B cell (primary cell): ENCODE data around the gene NME9. TPM values are rescaled to one million over a fixed set of nuclear protein-coding genes. Genes with fewer than 3 reads are reported as not detected.

Experiments used
- ATAC-seq: fragments of 200-7000 bp; cut with Tn5 transposase; one replicate; pipeline ENCODE4 v1.10.0; 2021; ENCODE audit warnings: low read depth, mild to moderate bottlenecking, moderate number of reproducible peaks, moderate library complexity
- CTCF ChIA-PET: fragments of 350-600 bp; sonication (Branson Sonifier 250); formaldehyde crosslinking; loops from one replicate; lab custom pipeline; 2021; ENCODE audit warnings: antibody characterized with exemption, inconsistent platforms; lab: Charles Lee
- POLR2A ChIA-PET: fragments of 350-600 bp; sonication (Branson Sonifier 250); formaldehyde crosslinking; loops from one replicate; lab custom pipeline; 2021; ENCODE audit warnings: antibody characterized with exemption; lab: Charles Lee
- DNase-seq: peaks from one replicate; pipeline ENCODE4 v3.0.0; 2013
- H2AFZ ChIP-seq: 2 replicates; pipeline ENCODE4 v1.6.1; 2012; ENCODE audit warnings: mild to moderate bottlenecking, low read depth, low read length; ENCODE audit not compliant: insufficient read depth, poor library complexity, severe bottlenecking
- H3K27ac ChIP-seq, 2 donors: 1 replicate in 1 of 2; 2 replicates in 1 of 2; pipeline ENCODE4 v1.5.1; 2012 to 2013; ENCODE audit warnings: low read length in 2 of 2, mild to moderate bottlenecking in 2 of 2, moderate library complexity in 1 of 2
- H3K27me3 ChIP-seq, 4 experiments: fragments of 200-600 bp in 1 of 4; sonication (generic) in 1 of 4; replicated peaks in 1 of 4; 1 replicate in 2 of 4; 2 replicates in 2 of 4; pipeline versions ENCODE4 v1.6.1 to v1.7.0; 2013 to 2016; ENCODE audit warnings: low read length in 3 of 4, mild to moderate bottlenecking in 2 of 4, mixed read lengths in 1 of 4, moderate library complexity in 1 of 4; ENCODE audit not compliant: insufficient read depth in 4 of 4, control insufficient read depth in 3 of 4; ENCODE audit errors: control extremely low read depth in 1 of 4
- H3K36me3 ChIP-seq, 2 experiments: replicated peaks in 1 of 2; 1 replicate in 1 of 2; 2 replicates in 1 of 2; pipeline versions ENCODE4 v1.6.1 to v1.7.1; 2013; ENCODE audit warnings: low read length in 1 of 2; ENCODE audit not compliant: insufficient read depth in 2 of 2, control insufficient read depth in 1 of 2; ENCODE audit errors: control extremely low read depth in 1 of 2, extremely low read depth in 1 of 2
- H3K4me1 ChIP-seq, 2 donors: fragments of 200-600 bp in 1 of 2; sonication (generic) in 1 of 2; 1 replicate in 1 of 2; 2 replicates in 1 of 2; pipeline versions ENCODE4 v1.5.1 to v1.6.1; 2013 to 2017; ENCODE audit warnings: low read length in 2 of 2; ENCODE audit not compliant: control insufficient read depth in 2 of 2, insufficient read depth in 2 of 2
- H3K4me2 ChIP-seq: replicated peaks from 2 replicates; pipeline ENCODE3; 2012; ENCODE audit warnings: mild to moderate bottlenecking, low read depth, low read length; ENCODE audit not compliant: poor library complexity, severe bottlenecking
- H3K4me3 ChIP-seq, 5 experiments: fragments of 200-600 bp in 1 of 5; sonication (generic) in 1 of 5; 1 replicate in 3 of 5; 2 replicates in 2 of 5; pipeline versions ENCODE4 v1.5.1 to v1.7.0; 2011 to 2016; ENCODE audit warnings: low read length in 4 of 5, mild to moderate bottlenecking in 4 of 5, low read depth in 2 of 5, control low read depth in 1 of 5, moderate library complexity in 1 of 5; ENCODE audit not compliant: insufficient read depth in 1 of 5; ENCODE audit errors: control extremely low read depth in 1 of 5, extremely low read depth in 1 of 5
- H3K79me2 ChIP-seq: fragments of 200-600 bp; sonication (generic); one replicate; pipeline ENCODE4 v1.6.0; 2016; ENCODE audit warnings: low read length; ENCODE audit not compliant: control insufficient read depth, insufficient read depth
- H3K9ac ChIP-seq: fragments of 200-600 bp; sonication (generic); 2 replicates; pipeline ENCODE4 v1.6.1; 2017; ENCODE audit warnings: mild to moderate bottlenecking, low read length, moderate library complexity
- H3K9me3 ChIP-seq, 3 donors: one replicate each; pipeline versions ENCODE4 v1.6.1 to v1.7.1; 2013; ENCODE audit warnings: low read length in 2 of 3; ENCODE audit not compliant: control insufficient read depth in 2 of 3, insufficient read depth in 1 of 3; ENCODE audit errors: control extremely low read depth in 1 of 3
- H4K20me1 ChIP-seq: 2 replicates; pipeline ENCODE4 v1.6.0; 2012; ENCODE audit warnings: mild to moderate bottlenecking, low read length; ENCODE audit not compliant: insufficient read depth, control insufficient read depth, poor library complexity, severe bottlenecking
- H3K27ac Mint-ChIP-seq: one replicate; pipeline ENCODE4 v1.8.0; 2021; ENCODE audit warnings: mixed read lengths
- H3K27me3 Mint-ChIP-seq: one replicate; pipeline ENCODE4 v1.8.0; 2021; ENCODE audit warnings: mixed read lengths
- H3K4me1 Mint-ChIP-seq: one replicate; pipeline ENCODE4 v1.8.0; 2021; ENCODE audit warnings: mixed read lengths
- H3K4me3 Mint-ChIP-seq: one replicate; pipeline ENCODE4 v1.8.0; 2021; ENCODE audit warnings: mixed read lengths
- H3K9me3 Mint-ChIP-seq: one replicate; pipeline ENCODE4 v1.8.0; 2022; ENCODE audit warnings: mixed read lengths; ENCODE audit not compliant: insufficient read depth
- EZH2 ChIP-seq: IDR thresholded peaks from 2 replicates; pipeline ENCODE4 v1.6.1; 2012; ENCODE audit warnings: borderline replicate concordance, low read depth, mild to moderate bottlenecking, moderate library complexity, low read length; ENCODE audit not compliant: insufficient read depth, poor library complexity, severe bottlenecking
- WGBS: methylation state at CpG from one replicate; pipeline ENCODE4 v1.1.5; 2013; ENCODE audit warnings: missing lambda C conversion rate; ENCODE audit not compliant: insufficient coverage; 5-methylcytosine and 5-hydroxymethylcytosine counted together
- intact Hi-C: fragments of 100-400 bp; cut with micrococcal nuclease; formaldehyde crosslinking; loops from one replicate; pipeline ENCODE4 v1.10.0; 2022
- polyA plus RNA-seq: library from polyadenylated mRNA; depleted of rRNA; stranded (reverse); fragments of >200 nt; gene quantifications from 2 replicates; pipeline ENCODE4 v1.2.3, GENCODE V29; 2012
- total RNA-seq, 2 donors: library from RNA; stranded (reverse); fragments of 120-200 nt in 1 of 2; gene quantifications; 1 replicate in 1 of 2; 2 replicates in 1 of 2; pipeline versions ENCODE4 v1.2.3 to v1.2.4, GENCODE V29; 2013 to 2022
- TF ChIP-seq, protein P1 (sequence below): fragments of 200-600 bp; IDR thresholded peaks from one replicate; pipeline ENCODE4 v1.8.0; 2022; ENCODE audit warnings: antibody characterized with exemption, mild to moderate bottlenecking

The NME9 gene
- total and polyA plus RNA-seq, 2 donors (not counting 1 experiment from before 2014, with no cell fraction given), result not detected

DNA sequence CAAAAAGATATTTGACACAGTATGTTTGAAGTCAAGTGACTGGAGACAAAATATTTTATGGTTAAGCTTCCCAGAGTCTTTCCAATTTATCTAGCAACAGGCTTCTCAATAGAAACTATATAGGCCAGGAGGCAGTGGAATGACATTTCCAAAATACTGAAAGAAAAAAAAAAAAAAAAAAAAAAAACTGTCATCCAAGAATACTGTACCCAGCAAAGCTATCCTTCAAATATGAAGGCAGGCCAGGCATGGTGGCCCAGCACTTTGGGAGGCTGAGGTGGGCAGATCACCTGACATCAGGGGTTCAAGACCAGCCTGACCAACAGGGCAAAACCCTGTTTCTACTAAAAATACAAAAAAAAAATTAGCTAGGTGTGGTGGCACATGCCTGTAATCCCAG lies 20.9 kb downstream of the NME9 start:
- H2AFZ ChIP-seq, result no peak overlapping the region
- peaks cover 0 to 18% (median 0%) of the 10 kb centered on the region in 4 experiments for H3K27me3 ChIP-seq
- DNase-seq (no peak), ATAC-seq (no peak)
- no peak overlapping the region for H3K27ac ChIP-seq
- H3K4me1 ChIP-seq, result no peaks in the 10 kb centered on the region
- TF ChIP-seq, protein P1, sequence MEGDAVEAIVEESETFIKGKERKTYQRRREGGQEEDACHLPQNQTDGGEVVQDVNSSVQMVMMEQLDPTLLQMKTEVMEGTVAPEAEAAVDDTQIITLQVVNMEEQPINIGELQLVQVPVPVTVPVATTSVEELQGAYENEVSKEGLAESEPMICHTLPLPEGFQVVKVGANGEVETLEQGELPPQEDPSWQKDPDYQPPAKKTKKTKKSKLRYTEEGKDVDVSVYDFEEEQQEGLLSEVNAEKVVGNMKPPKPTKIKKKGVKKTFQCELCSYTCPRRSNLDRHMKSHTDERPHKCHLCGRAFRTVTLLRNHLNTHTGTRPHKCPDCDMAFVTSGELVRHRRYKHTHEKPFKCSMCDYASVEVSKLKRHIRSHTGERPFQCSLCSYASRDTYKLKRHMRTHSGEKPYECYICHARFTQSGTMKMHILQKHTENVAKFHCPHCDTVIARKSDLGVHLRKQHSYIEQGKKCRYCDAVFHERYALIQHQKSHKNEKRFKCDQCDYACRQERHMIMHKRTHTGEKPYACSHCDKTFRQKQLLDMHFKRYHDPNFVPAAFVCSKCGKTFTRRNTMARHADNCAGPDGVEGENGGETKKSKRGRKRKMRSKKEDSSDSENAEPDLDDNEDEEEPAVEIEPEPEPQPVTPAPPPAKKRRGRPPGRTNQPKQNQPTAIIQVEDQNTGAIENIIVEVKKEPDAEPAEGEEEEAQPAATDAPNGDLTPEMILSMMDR, result no peak
- no peak for TF ChIP-seq EZH2
- H3K27me3 Mint-ChIP-seq, result peaks cover 36% of the 10 kb centered on the region
- no peak overlapping the region for H3K27ac Mint-ChIP-seq
- H3K9me3 ChIP-seq, result peaks cover 2 to 33% (median 29%) of the 10 kb centered on the region in 3 donors
- H3K79me2 ChIP-seq, result no peaks in the 10 kb centered on the region
- no peak overlapping the region for H3K4me3 ChIP-seq
- intact Hi-C loops, result no loop called here
- no peak overlapping the region for H3K4me2 ChIP-seq
- H3K9ac ChIP-seq, result no peak overlapping the region
- peaks cover 16% of the 10 kb centered on the region for H3K9me3 Mint-ChIP-seq
- H4K20me1 ChIP-seq, result no peaks in the 10 kb centered on the region
- ChIA-PET CTCF (no interaction called here), POLR2A (interaction anchor here (0.7 kb wide), 1 partner anchor 41 kb away, joined by 8 read pairs; no protein-coding TSS in a partner anchor)
- H3K36me3 ChIP-seq, result no peaks in the 10 kb centered on the region
- H3K4me1 Mint-ChIP-seq, result no peaks in the 10 kb centered on the region
- H3K4me3 Mint-ChIP-seq, result no peak overlapping the region

DNA sequence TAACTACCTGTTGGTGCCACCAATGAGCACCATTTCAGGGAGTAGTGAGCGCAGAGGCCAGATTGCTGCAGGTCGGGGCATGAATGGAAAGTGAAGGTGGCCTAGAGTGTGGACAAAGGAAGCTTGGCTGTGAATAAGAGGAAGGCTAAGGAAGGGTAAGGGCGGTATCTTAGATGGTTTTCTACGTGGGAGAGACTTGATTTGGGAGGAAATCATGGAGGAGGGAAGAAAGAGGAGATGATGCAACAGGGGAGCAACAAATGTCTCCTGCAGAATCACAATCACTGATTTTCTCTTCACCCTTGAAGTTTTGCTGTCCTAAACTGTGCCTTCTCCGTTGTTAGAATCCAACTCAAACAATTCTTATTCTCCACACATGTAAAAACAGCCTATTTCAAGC lies 21.8 kb downstream of the NME9 start:
- ChIA-PET POLR2A (no interaction called here), CTCF (no interaction called here)
- Histone ChIP-seq H3K4me3 (no peak overlapping the region), H3K4me1 (no peaks in the 10 kb centered on the region), H3K9ac (no peak overlapping the region), H2AFZ (no peak overlapping the region), H3K79me2 (no peaks in the 10 kb centered on the region), H3K36me3 (no peaks in the 10 kb centered on the region), H3K27me3 (peaks cover 0 to 18% (median 0%) of the 10 kb centered on the region in 4 experiments), H3K9me3 (peaks cover 2 to 33% (median 29%) of the 10 kb centered on the region in 3 donors), H3K27ac (no peak overlapping the region), H4K20me1 (no peaks in the 10 kb centered on the region), H3K4me2 (no peak overlapping the region)
- H3K9me3 Mint-ChIP-seq, result peaks cover 16% of the 10 kb centered on the region
- H3K4me3 Mint-ChIP-seq, result no peak overlapping the region
- TF ChIP-seq EZH2, result no peak
- TF ChIP-seq, protein P1, result no peak
- ATAC-seq (no peak), DNase-seq (no peak)
- peaks cover 35% of the 10 kb centered on the region for H3K27me3 Mint-ChIP-seq
- WGBS, result 93% methylated on average over 3 of the region's 5 CpGs
- intact Hi-C loops, result no loop called here
- H3K27ac Mint-ChIP-seq, result no peak overlapping the region
- no peaks in the 10 kb centered on the region for H3K4me1 Mint-ChIP-seq
